SK-N-SH treated with all-trans-retinoic acid at 6 μM for 48 hours (cell line): ENCODE measurements around the gene PIGZ.

Experiments
- ARNTL ChIP-seq: fragments of 450-650 bp; formaldehyde crosslinking; IDR thresholded peaks from 2 replicates; pipeline ENCODE4 v1.5.0; 2020; ENCODE audit warnings: low read depth, mild to moderate bottlenecking, moderate library complexity, borderline replicate concordance
- CREB5 ChIP-seq: fragments of 250-450 bp; sonication (Bioruptor Pico); IDR thresholded peaks from 2 replicates; pipeline ENCODE4 v1.5.1; 2020; ENCODE audit warnings: low read depth, mild to moderate bottlenecking, moderate library complexity
- CSDC2 ChIP-seq: fragments of 250-450 bp; sonication (Bioruptor Pico); IDR thresholded peaks from 2 replicates; pipeline ENCODE4 v1.5.0; 2020; ENCODE audit warnings: mild to moderate bottlenecking, moderate library complexity
- CSRNP3 ChIP-seq: fragments of 250-450 bp; sonication (Bioruptor Pico); IDR thresholded peaks from 2 replicates; pipeline ENCODE4 v1.5.1; 2021; ENCODE audit warnings: mild to moderate bottlenecking, moderate library complexity
- GLIS3 ChIP-seq: fragments of 250-450 bp; sonication (Bioruptor Pico); IDR thresholded peaks from 2 replicates; pipeline ENCODE4 v1.5.0; 2020; ENCODE audit warnings: mild to moderate bottlenecking, moderate library complexity
- ISL1 ChIP-seq: fragments of 250-450 bp; sonication (Bioruptor Pico); IDR thresholded peaks from 2 replicates; pipeline ENCODE4 v2.1.2; 2022; ENCODE audit warnings: mild to moderate bottlenecking, moderate library complexity
- PATZ1 ChIP-seq: fragments of 250-450 bp; sonication (Bioruptor Pico); IDR thresholded peaks from 2 replicates; pipeline ENCODE4 v1.8.0; 2020; ENCODE audit warnings: mild to moderate bottlenecking, moderate library complexity, borderline replicate concordance
- RARB ChIP-seq: fragments of 250-450 bp; sonication (Bioruptor Pico); IDR thresholded peaks from 2 replicates; pipeline ENCODE4 v1.8.0; 2021; ENCODE audit warnings: mild to moderate bottlenecking, moderate library complexity
- TCF4 ChIP-seq: fragments of 250-450 bp; sonication (Bioruptor Pico); IDR thresholded peaks from 2 replicates; pipeline ENCODE4 v1.8.0; 2021; ENCODE audit warnings: mild to moderate bottlenecking, moderate library complexity, borderline replicate concordance
- ZC3H10 ChIP-seq: fragments of 250-450 bp; sonication (Bioruptor Pico); IDR thresholded peaks from 2 replicates; pipeline ENCODE4 v1.5.1; 2021; ENCODE audit warnings: mild to moderate bottlenecking, moderate library complexity
- ZFP3 ChIP-seq: fragments of 250-450 bp; sonication (Bioruptor Pico); IDR thresholded peaks from 2 replicates; pipeline ENCODE4 v1.5.0; 2020; ENCODE audit warnings: mild to moderate bottlenecking, moderate library complexity
- ZFP30 ChIP-seq: fragments of 450-650 bp; formaldehyde crosslinking; IDR thresholded peaks from 2 replicates; pipeline ENCODE4 v1.5.0; 2022; ENCODE audit warnings: mild to moderate bottlenecking, moderate library complexity
- ZNF565 ChIP-seq: fragments of 450-650 bp; formaldehyde crosslinking; conservative IDR thresholded peaks from 2 replicates; pipeline ENCODE4 v1.5.0; 2020; ENCODE audit warnings: low read depth, mild to moderate bottlenecking, moderate library complexity
- ZNF8 ChIP-seq: fragments of 450-650 bp; formaldehyde crosslinking; IDR thresholded peaks from 2 replicates; pipeline ENCODE4 v1.5.0; 2020; ENCODE audit warnings: mild to moderate bottlenecking, moderate library complexity

- no peak for TF ChIP-seq ZNF8 (CRISPR knock-in tag)
- TF ChIP-seq RARB (CRISPR knock-in tag): no peak
- TF ChIP-seq ZC3H10 (CRISPR knock-in tag): no peak
- no peak for TF ChIP-seq ZNF565 (CRISPR knock-in tag)
- TF ChIP-seq CSRNP3 (CRISPR knock-in tag): no peak
- TF ChIP-seq PATZ1 (CRISPR knock-in tag): no peak
- TF ChIP-seq TCF4 (CRISPR knock-in tag): no peak
- no peak for TF ChIP-seq CREB5 (CRISPR knock-in tag)
- no peak for TF ChIP-seq CSDC2 (CRISPR knock-in tag)
- no peak for TF ChIP-seq GLIS3 (CRISPR knock-in tag)
- no peak for TF ChIP-seq ZFP3 (CRISPR knock-in tag)
- TF ChIP-seq ARNTL (CRISPR knock-in tag): no peak
- no peak for TF ChIP-seq ISL1 (CRISPR knock-in tag)
- no peak for TF ChIP-seq ZFP30 (CRISPR knock-in tag)
Observed at GRCh38 chr3:196997311-196997710, 28.7 kb upstream of the PIGZ start.
